H1 (cell line): Measurements from ENCODE around the gene EPHB6. TPM values are rescaled to one million over a fixed set of nuclear protein-coding genes. Genes with fewer than 3 reads are reported as not detected.

Source experiments
- CTCF ChIA-PET: fragments of 300-600 bp; sonication (Branson Sonifier 250); formaldehyde crosslinking; loops from one replicate; lab custom pipeline; 2021; ENCODE audit not compliant: partially characterized antibody; lab: Charles Lee
- POLR2A ChIA-PET: fragments of 300-600 bp; sonication (Branson Sonifier 250); formaldehyde crosslinking; loops from one replicate; lab custom pipeline; 2021; ENCODE audit warnings: inconsistent platforms; ENCODE audit not compliant: partially characterized antibody; lab: Charles Lee
- DNase-seq, 2 experiments: peaks; one replicate each; pipeline versions ENCODE4 v3.0.0 to v3.0.0-alpha.2; 2010 to 2022; ENCODE audit warnings: low spot score in 2 of 2, low read depth in 1 of 2, mixed read lengths in 1 of 2
- FAIRE-seq: peaks from 2 replicates; lab custom pipeline; 2011; peaks lifted over from hg19 to GRCh38; lab: Jason Lieb, UNC
- H2AFZ ChIP-seq: 2 replicates; pipeline ENCODE4 v1.8.1; 2012; ENCODE audit warnings: low read length, inconsistent platforms
- H2AK5ac ChIP-seq: 2 replicates; pipeline ENCODE4 v1.6.1; 2013; ENCODE audit warnings: low read depth, low read length
- H2BK120ac ChIP-seq: replicated peaks from 2 replicates; pipeline ENCODE3; 2013; ENCODE audit warnings: low read depth, low read length, inconsistent platforms
- H2BK12ac ChIP-seq: 2 replicates; pipeline ENCODE4 v1.6.1; 2013; ENCODE audit warnings: low read depth, low read length
- H2BK15ac ChIP-seq: 2 replicates; pipeline ENCODE4 v1.6.1; 2013; ENCODE audit warnings: low read length
- H2BK20ac ChIP-seq: 2 replicates; pipeline ENCODE4 v1.6.1; 2013; ENCODE audit warnings: low read length
- H2BK5ac ChIP-seq: 2 replicates; pipeline ENCODE4 v1.6.1; 2013; ENCODE audit warnings: low read depth, low read length
- H3K14ac ChIP-seq: 2 replicates; pipeline ENCODE4 v1.6.1; 2013; ENCODE audit warnings: inconsistent platforms; ENCODE audit not compliant: insufficient read length
- H3K18ac ChIP-seq: 2 replicates; pipeline ENCODE4 v1.6.1; 2013; ENCODE audit warnings: low read length; ENCODE audit errors: extremely low read depth
- H3K23ac ChIP-seq: 2 replicates; pipeline ENCODE4 v1.6.1; 2013; ENCODE audit warnings: inconsistent platforms; ENCODE audit not compliant: insufficient read length
- H3K23me2 ChIP-seq: 2 replicates; pipeline ENCODE4 v1.6.1; 2013; ENCODE audit warnings: low read depth, low read length
- H3K27ac ChIP-seq: 2 replicates; pipeline ENCODE4 v1.6.1; 2011; ENCODE audit warnings: low read depth, low read length, inconsistent platforms
- H3K27me3 ChIP-seq, 4 experiments: replicated peaks in 1 of 4; 1 replicate in 1 of 4; 2 replicates in 3 of 4; pipeline versions ENCODE4 v1.6.1 to v1.8.1; 2011 to 2013; ENCODE audit warnings: low read length in 3 of 4, mild to moderate bottlenecking in 3 of 4, inconsistent platforms in 2 of 4, mixed read lengths in 2 of 4, moderate library complexity in 1 of 4; ENCODE audit not compliant: control insufficient read depth in 3 of 4, insufficient read depth in 3 of 4; ENCODE audit errors: extremely low read depth in 1 of 4
- H3K36me3 ChIP-seq, 4 experiments: 2 replicates each; pipeline versions ENCODE4 v1.6.1 to v1.8.1; 2011 to 2013; ENCODE audit warnings: mild to moderate bottlenecking in 4 of 4, low read length in 3 of 4, moderate library complexity in 2 of 4, control low read depth in 1 of 4, inconsistent platforms in 1 of 4; ENCODE audit not compliant: insufficient read depth in 4 of 4, control insufficient read depth in 2 of 4
- H3K4ac ChIP-seq: replicated peaks from 2 replicates; pipeline ENCODE3; 2013; ENCODE audit warnings: low read length, low read depth, mixed read lengths, inconsistent platforms; ENCODE audit not compliant: insufficient read length
- H3K4me1 ChIP-seq, 4 experiments: replicated peaks in 1 of 4; 1 replicate in 1 of 4; 2 replicates in 3 of 4; pipeline versions ENCODE4 v1.6.1 to v1.8.1; 2011 to 2013; ENCODE audit warnings: low read length in 3 of 4, inconsistent platforms in 2 of 4, mixed read lengths in 1 of 4; ENCODE audit not compliant: insufficient read depth in 4 of 4, control insufficient read depth in 3 of 4
- H3K4me2 ChIP-seq, 2 experiments: 2 replicates each; pipeline versions ENCODE4 v1.6.1 to v1.8.1; 2011 to 2013; ENCODE audit warnings: low read depth in 2 of 2, low read length in 2 of 2, control low read depth in 1 of 2, inconsistent platforms in 1 of 2, mild to moderate bottlenecking in 1 of 2; ENCODE audit not compliant: insufficient read depth in 1 of 2
- H3K4me3 ChIP-seq, 4 experiments: fragments of 200-600, 300-600 bp in 1 of 4; sonication (generic), shearing (Covaris generic), sonication (Bioruptor Twin) in 1 of 4; 2 replicates each; pipeline versions ENCODE4 v1.5.1 to v1.8.1; 2011 to 2016; ENCODE audit warnings: low read length in 4 of 4, low read depth in 3 of 4, control low read depth in 2 of 4, inconsistent platforms in 2 of 4, mild to moderate bottlenecking in 2 of 4, mixed read lengths in 1 of 4, moderate library complexity in 1 of 4; ENCODE audit not compliant: insufficient read depth in 2 of 4; ENCODE audit errors: extremely low read depth in 1 of 4
- H3K56ac ChIP-seq: replicated peaks from 2 replicates; pipeline ENCODE3; 2013; ENCODE audit warnings: low read depth, mild to moderate bottlenecking, mixed read lengths, low read length, inconsistent platforms; ENCODE audit not compliant: insufficient read length
- H3K79me1 ChIP-seq: 2 replicates; pipeline ENCODE4 v1.6.1; 2013; ENCODE audit warnings: low read depth, low read length, control low read depth
- H3K79me2 ChIP-seq, 2 experiments: 2 replicates each; pipeline versions ENCODE4 v1.6.1 to v1.8.1; 2012 to 2013; ENCODE audit warnings: low read length in 2 of 2, mild to moderate bottlenecking in 2 of 2, inconsistent platforms in 1 of 2; ENCODE audit not compliant: insufficient read depth in 2 of 2, control insufficient read depth in 1 of 2
- H3K9ac ChIP-seq, 4 experiments: replicated peaks in 1 of 4; 1 replicate in 1 of 4; 2 replicates in 3 of 4; pipeline versions ENCODE4 v1.6.1 to v1.8.1; 2011 to 2013; ENCODE audit warnings: low read depth in 3 of 4, low read length in 3 of 4, control low read depth in 2 of 4, mild to moderate bottlenecking in 2 of 4, moderate library complexity in 2 of 4, inconsistent platforms in 1 of 4; ENCODE audit errors: extremely low read depth in 1 of 4
- H3K9me3 ChIP-seq, 2 experiments: 2 replicates each; pipeline versions ENCODE4 v1.6.1 to v1.8.1; 2012 to 2013; ENCODE audit warnings: mild to moderate bottlenecking in 2 of 2, moderate library complexity in 2 of 2, control low read depth in 1 of 2, inconsistent platforms in 1 of 2, low read depth in 1 of 2, low read length in 1 of 2, mixed read lengths in 1 of 2; ENCODE audit not compliant: insufficient read depth in 2 of 2
- H4K20me1 ChIP-seq, 2 experiments: replicated peaks in 1 of 2; 2 replicates each; pipeline versions ENCODE3 to v1.8.1; 2011 to 2013; ENCODE audit warnings: inconsistent platforms in 2 of 2, low read length in 2 of 2, mild to moderate bottlenecking in 1 of 2; ENCODE audit not compliant: insufficient read depth in 2 of 2, control insufficient read depth in 1 of 2
- H4K5ac ChIP-seq: 2 replicates; pipeline ENCODE4 v1.6.1; 2013; ENCODE audit warnings: low read length, low read depth, mixed read lengths, inconsistent platforms; ENCODE audit not compliant: insufficient read length
- H4K8ac ChIP-seq: 2 replicates; pipeline ENCODE4 v1.8.0; 2013; ENCODE audit warnings: mild to moderate bottlenecking, moderate library complexity, low read length, inconsistent platforms; ENCODE audit not compliant: insufficient read depth; ENCODE audit errors: extremely low read depth
- H4K91ac ChIP-seq: replicated peaks from 2 replicates; pipeline ENCODE3; 2013; ENCODE audit warnings: low read length, mixed read lengths, inconsistent platforms; ENCODE audit not compliant: insufficient read length
- CREB1 ChIP-seq: IDR thresholded peaks from 2 replicates; pipeline ENCODE4 v1.6.1; 2012; ENCODE audit warnings: inconsistent platforms
- WGBS, 2 experiments: shearing (Covaris generic) in 1 of 2; methylation state at CpG; one replicate each; pipeline versions ENCODE4 v1.1.6 to v1.1.7; 2013 to 2015; ENCODE audit warnings: low lambda C conversion rate in 2 of 2, mixed read lengths in 2 of 2, inconsistent platforms in 1 of 2, low coverage in 1 of 2, missing lambda C conversion rate in 1 of 2; ENCODE audit not compliant: insufficient replicate concordance in 2 of 2, insufficient coverage in 1 of 2, insufficient read length in 1 of 2; ENCODE audit errors: extremely low coverage in 1 of 2, missing lambda C conversion rate in 1 of 2; 5-methylcytosine and 5-hydroxymethylcytosine counted together
- polyA plus RNA-seq, 7 experiments: library from polyadenylated mRNA; depleted of rRNA in 3 of 7; stranded (reverse) in 5 of 7; unstranded in 2 of 7; fragments of >200 nt in 5 of 7; fragments of 200-250 nt in 2 of 7; gene quantifications; 1 replicate in 5 of 7; 2 replicates in 1 of 7; 4 replicates in 1 of 7; pipeline versions ENCODE4 v1.2.1 to v1.2.3, GENCODE V29; 2011 to 2013; ENCODE audit warnings: missing spikeins in 2 of 7, mixed read lengths in 2 of 7
- total RNA-seq: library from RNA; stranded (reverse); fragmentation: NEBNext Ultra II Directional; extraction: Animal tissue kit (Norgen Biotek cat#: 25700); gene quantifications from 2 replicates; pipeline ENCODE4 v1.2.1, GENCODE V29; 2021

The EPHB6 gene
- total and polyA plus RNA-seq, 2 of the 8 experiments (the other 6 are each of a cell fraction or from before 2014, with no cell fraction given), result 19.7 TPM

DNA sequence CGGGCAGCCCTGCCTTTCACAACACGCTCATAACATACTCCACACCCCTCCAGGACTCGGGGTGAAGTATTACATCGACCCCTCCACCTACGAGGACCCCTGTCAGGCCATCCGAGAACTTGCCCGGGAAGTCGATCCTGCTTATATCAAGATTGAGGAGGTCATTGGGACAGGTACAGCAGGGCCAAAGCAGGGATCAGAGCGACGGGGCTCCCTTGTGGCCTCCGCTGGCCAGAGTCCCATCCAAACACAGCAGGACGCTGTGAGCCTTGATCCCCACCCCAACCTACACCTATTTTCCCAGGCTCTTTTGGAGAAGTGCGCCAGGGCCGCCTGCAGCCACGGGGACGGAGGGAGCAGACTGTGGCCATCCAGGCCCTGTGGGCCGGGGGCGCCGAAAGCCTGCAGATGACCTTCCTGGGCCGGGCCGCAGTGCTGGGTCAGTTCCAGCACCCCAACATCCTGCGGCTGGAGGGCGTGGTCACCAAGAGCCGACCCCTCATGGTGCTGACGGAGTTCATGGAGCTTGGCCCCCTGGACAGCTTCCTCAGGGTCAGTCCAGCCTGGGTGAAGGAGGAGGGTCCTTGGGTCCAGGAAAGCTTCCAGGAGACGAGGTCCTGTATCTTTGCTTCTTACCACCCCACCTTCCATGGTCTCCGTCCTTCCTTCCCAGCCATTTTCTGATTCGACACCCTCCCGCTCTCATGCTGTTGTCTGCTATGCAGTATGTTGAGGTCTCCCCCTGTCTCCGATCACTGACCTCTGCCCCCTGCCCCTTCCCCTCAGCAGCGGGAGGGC is 13.5 kb downstream of the EPHB6 start:
- H4K91ac ChIP-seq, result no peak overlapping the region
- peak in 1 of 2 experiments; percentile 43 for DNase-seq
- H2BK15ac ChIP-seq, result no peak overlapping the region
- no peak for TF ChIP-seq CREB1
- ChIA-PET POLR2A (no interaction called here), CTCF (interaction anchor here (0.5 to 13.9 kb wide), 14 partner anchors 9 to 482 kb away, joined by 3 to 107 read pairs (median 3); partner anchors contain the start of gene EPHB6)
- H3K14ac ChIP-seq, result no peak overlapping the region
- 86% methylated on average over 26 of the region's 31 CpGs; no CpG with 5 or more reads in 1 of the 2 experiments for WGBS, 2 experiments
- H2AK5ac ChIP-seq, result no peak overlapping the region
- H4K8ac ChIP-seq, result no peak overlapping the region
- no peak overlapping the region for H3K4ac ChIP-seq
- H3K9me3 ChIP-seq, result no peaks in the 10 kb centered on the region
- H3K4me1 ChIP-seq, result peaks cover 0 to 5% (median 3%) of the 10 kb centered on the region in 4 experiments; a peak in 4 of 7 replicates
- H3K9ac ChIP-seq, result no peak overlapping the region
- no peaks in the 10 kb centered on the region for H4K20me1 ChIP-seq
- no peaks in the 10 kb centered on the region for H3K27me3 ChIP-seq
- H3K18ac ChIP-seq, result no peak overlapping the region
- no peak overlapping the region for H3K56ac ChIP-seq
- no peak overlapping the region for H4K5ac ChIP-seq
- no peak overlapping the region for H2BK120ac ChIP-seq
- no peak for FAIRE-seq
- H3K23me2 ChIP-seq, result no peaks in the 10 kb centered on the region; the same call in 1 of the 2 replicates
- H2BK12ac ChIP-seq, result no peak overlapping the region
- no peaks in the 10 kb centered on the region for H3K79me2 ChIP-seq
- H3K4me3 ChIP-seq, result no peak overlapping the region
- H2BK5ac ChIP-seq, result 0 out of 2 replicates have a peak overlapping the region, but pooled peaks have one; percentile 35
- no peak overlapping the region for H3K4me2 ChIP-seq
- no peak overlapping the region for H3K27ac ChIP-seq
- no peak overlapping the region for H3K23ac ChIP-seq
- no peak overlapping the region for H2BK20ac ChIP-seq
- no peaks in the 10 kb centered on the region for H3K36me3 ChIP-seq
- no peak overlapping the region for H2AFZ ChIP-seq
- H3K79me1 ChIP-seq, result no peaks in the 10 kb centered on the region; the same call in 1 of the 2 replicates
